ENCODE measurements around the gene GRIK4.
"Not testable (repeated sequence)": the region's sequence is repeated elsewhere in the genome, so short reads cannot be mapped to it uniquely, and the experiment has no call there.

GRIK4 gene

GRCh38 chr11:120574876-120575275, 63.3 kb downstream of the GRIK4 start:
- no peak for DNase-seq (ENCODE audit: low read depth in 3 of 3)

GRCh38 chr11:120575461-120575860, 63.9 kb downstream of the GRIK4 start:
- DNase-seq (ENCODE audit: low read depth in 3 of 3): no peak

GRCh38 chr11:120576606-120577005, 65.1 kb downstream of the GRIK4 start:
- DNase-seq (ENCODE audit: low read depth in 3 of 3): no peak

DNA sequence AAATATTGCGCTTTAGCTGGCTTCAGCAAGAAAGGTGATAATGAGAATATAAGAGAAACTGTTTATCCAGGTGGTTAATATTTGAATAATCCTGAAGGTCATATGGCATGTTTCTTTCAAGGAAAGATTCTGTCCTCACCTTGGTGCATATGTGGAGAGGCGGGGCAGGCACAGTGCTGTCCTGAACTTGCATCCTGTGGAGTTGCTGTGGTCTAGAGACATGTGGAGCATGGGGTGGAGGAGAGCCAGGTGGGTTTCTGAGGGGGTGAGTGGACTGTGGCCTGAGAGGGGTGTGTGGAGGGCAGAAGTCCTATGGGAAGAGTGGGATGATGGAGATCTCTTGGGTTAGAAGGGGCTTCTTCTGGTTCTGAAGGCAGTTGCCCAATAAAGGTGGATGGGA, 65.5 kb downstream of the GRIK4 start:
- no peak for DNase-seq (ENCODE audit: low read depth in 3 of 3)

GRCh38 chr11:120577624-120578363, 66.2 kb downstream of the GRIK4 start:
- no peak for DNase-seq (ENCODE audit: low read depth in 3 of 3)

DNA sequence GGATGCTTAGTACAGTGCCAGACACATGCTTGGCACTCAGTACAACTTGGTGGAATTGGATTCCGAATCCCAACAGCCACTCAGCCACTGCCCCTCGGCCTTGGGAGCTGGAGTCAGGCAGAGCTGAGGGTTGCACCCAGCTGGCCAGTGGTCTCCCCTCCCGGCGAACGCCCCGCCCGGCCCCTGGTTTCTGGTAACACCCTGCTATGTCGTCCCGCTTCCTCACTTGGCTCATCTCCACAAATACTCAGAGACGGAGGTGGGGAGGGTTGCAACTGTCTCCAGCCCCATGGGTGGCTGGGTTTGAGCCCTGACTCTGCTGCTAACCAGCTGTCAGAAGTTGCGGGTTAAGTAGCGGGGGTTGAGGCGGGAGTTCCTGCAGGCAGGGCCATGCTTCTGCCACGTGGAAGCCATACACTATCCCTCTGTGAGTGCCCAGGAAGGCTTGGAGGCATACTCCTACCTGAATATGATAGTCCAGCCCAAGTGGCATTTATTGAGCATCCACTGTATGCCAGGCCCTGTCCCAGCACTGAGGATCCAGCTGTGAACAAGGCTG, 67.1 kb downstream of the GRIK4 start:
- DNase-seq (ENCODE audit: low read depth in 3 of 3): no peak

DNA sequence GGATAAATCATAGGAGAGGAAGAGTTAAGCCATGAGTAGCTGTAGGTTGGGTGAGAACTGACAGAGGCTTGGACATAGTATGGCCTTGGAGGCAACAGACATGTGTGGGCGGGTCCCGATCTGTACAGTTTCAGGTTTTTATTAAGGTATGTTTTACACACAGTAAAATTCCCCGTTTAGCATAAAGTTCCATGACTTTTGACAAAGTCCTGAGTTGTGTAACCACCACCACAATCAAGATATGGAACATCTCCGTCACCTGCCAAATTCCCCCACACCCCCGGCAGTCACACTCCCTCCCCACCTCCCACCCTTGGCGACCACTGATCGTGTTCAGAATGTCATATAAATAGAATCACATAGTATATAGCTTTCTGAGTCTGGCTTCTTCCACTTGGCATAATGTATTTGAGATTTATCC, 68.1 kb downstream of the GRIK4 start:
- DNase-seq (ENCODE audit: low read depth in 3 of 3): no peak

- DNase-seq (ENCODE audit: low read depth in 3 of 3): no peak
Observed at GRCh38 chr11:120581313-120581712, 69.8 kb downstream of the GRIK4 start.

DNA sequence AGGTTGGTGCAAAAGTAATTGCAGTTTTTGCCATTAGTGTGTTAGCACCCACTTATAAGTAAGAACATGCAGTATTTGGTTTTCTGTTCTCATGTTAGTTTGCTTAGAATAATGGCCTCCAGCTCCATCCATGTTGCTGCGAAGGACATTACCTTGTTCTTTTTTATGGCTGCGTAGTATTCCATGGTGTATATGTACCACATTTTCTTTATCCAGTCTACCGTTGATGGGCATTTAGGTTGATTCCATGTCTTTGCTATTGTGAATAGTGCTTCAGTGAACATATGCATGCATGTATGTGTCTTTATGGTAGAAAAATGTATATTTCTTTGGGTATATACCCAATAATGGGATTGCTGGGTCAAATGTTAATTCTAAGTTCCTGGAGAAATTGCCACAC, 71.0 kb downstream of the GRIK4 start:
- DNase-seq (ENCODE audit: low read depth in 3 of 3): not testable (repeated sequence)

DNA sequence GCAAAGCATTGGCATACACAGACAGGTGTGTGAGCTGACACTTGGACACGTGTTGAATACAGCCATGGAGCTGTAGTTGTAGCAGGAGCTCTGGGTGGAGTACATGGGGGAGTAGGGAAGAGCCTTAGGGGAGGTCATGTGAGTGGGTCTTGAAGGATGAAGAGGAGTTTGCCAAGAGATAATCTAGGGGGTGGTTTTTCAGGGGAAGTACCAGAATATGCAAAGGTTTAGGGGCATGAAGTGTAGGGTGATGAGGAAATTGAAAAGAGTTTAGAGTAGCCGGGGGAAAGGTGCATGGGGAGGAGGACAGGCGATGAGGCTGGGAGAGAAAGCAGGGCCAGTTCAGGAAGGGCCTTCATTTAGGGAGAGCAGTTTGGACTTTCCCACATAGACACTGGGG, 74.5 kb downstream of the GRIK4 start:
- no peak for DNase-seq (ENCODE audit: low read depth in 3 of 3)

GRCh38 chr11:120586728-120587127, 75.2 kb downstream of the GRIK4 start:
- no peak for DNase-seq (ENCODE audit: low read depth in 3 of 3)

- DNase-seq (ENCODE audit: low read depth in 3 of 3): no peak
Observed at GRCh38 chr11:120587299-120587698, 75.8 kb downstream of the GRIK4 start.

DNA sequence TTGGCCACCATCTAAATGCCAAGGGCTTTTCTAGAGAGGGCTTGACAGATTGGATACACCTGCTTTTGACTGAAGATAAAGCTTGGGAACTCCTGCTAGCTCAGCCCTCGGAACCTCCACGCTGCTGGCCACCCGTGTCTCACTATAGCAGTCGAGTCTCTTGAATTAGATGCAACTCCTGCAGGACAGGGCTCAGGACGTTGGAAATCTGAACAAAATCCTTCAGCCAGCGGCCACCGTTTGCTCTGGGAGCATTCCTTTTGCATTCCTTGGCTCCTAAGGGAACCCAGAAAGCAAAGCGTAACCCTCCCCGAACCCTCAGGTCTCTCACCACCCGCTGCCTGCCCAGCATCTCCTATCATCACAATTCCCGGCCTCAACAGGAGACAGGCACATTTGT, 77.8 kb downstream of the GRIK4 start:
- no peak for DNase-seq (ENCODE audit: low read depth in 3 of 3)

DNA sequence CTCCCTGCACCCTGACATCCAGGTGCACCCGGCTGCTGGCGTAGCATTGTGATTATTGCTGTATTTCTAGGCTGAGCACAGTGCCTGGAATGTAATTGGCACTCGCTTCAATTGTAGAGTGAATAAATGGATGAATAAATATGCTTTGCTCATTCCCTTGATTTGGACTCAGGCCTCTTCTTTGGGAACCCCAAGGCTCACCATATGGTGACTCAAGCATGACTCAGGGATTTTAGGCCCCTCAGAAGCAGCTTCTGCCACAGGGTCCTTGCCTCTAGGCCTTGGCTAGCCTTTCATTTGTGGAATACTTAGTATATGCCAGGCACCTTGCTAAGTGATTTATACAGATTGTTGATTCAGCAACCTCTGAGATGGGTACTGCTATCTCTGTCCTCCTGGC, 78.9 kb downstream of the GRIK4 start:
- no peak for DNase-seq (ENCODE audit: low read depth in 3 of 3)

GRCh38 chr11:120594746-120595145, 83.2 kb downstream of the GRIK4 start:
- no peak for DNase-seq (ENCODE audit: low read depth in 3 of 3)

DNA sequence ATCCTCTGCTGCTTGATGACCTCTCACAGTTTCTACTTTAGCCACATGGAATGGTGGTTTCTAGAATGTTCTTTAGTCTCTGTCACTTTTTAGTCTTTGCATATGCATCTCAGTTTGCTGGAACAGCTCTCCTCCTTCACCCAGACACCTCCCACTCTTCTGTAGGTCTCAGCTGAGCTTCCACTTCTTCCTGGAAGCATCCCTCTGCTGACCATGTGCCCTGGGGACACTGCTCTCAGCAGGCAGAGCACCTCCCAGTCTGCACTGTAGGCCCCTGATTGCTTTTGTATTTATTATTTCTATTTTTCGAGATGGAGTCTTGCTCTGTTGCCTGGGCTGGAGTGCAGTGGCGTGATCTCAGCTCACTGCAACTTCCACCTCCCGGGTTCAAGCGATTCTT, 84.0 kb downstream of the GRIK4 start:
- no peak for DNase-seq (ENCODE audit: low read depth in 3 of 3)

DNA sequence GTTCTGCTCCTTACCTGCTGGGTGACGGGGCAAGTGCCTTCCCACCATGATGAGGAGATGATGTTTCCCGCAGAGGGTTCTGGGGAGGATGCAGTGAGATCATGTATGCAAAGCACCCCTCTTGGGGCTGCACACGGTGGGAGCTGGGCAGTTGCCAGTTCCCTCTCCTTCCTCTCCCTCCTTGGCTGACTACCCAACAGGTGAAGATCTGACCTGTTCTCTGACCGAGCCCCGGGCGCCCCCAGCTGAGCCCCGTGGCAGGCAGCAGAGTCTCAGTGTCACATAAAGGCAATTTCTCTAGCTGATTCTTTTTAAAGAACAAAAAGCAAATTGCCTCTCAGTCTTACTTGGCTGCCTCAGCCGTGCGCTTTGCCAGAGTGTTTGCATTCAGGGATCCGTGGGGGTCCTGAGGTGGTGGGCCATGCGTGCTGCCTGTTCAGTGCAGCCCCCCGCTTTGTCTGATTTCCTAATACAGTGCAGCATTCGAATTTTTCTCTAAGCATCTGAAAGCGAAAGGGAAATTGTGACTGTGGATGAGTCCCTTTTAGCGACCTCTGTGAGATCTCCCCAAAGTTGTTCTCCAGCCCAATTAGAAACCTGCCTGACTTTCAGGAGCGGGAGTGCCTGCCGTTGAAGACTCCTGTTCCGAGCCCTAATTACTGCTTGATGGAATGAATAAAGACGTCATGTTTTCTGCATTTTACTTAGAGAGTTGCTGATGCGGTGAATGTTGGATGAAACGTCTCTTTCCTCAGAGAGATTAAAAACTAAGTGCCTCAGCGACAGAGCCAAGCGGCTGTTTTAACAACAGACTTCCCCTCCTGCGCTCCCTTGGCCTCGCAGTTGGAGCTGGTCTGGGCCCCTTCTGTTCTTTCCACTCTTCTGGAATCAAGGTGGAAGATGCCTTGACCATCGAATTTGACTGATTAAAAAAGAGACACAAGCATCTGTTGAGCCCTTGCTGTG, 86.0 kb downstream of the GRIK4 start:
- no peak for DNase-seq (ENCODE audit: low read depth in 3 of 3)

GRCh38 chr11:120598517-120599257, 87.1 kb downstream of the GRIK4 start:
- DNase-seq (ENCODE audit: low read depth in 3 of 3): no peak

DNA sequence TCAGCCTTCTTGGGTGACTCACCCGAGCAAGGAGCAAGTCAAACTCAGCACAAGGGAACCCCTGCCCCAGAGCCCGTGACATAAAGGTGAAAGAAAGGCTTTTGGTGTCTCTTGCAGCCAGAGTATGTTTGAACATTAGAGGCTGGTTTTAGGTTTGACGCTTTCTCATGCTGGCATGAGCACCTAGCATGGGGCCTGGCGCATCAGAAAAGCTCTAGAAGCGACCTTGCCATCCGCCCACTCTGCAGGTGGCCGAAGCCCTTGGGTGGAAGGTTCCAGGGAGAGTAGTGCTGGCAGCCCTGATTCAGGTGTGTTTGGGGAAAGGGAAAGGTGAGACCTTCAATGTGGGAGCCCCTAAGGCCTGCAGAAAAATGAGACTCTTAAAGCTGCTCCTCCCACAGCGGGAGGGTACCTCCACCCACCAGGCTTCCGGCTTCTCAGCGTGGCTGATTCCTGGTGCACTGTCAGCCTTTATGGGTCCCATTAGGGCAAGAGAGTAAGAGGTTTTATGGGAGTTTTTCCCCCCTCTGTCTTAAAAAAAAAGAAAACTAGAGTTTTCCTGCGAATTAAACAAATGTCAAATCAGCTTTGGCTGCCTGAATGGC, 88.4 kb downstream of the GRIK4 start:
- no peak for DNase-seq (ENCODE audit: low read depth in 3 of 3)

GRCh38 chr11:120601536-120601935, 90.0 kb downstream of the GRIK4 start:
- no peak for DNase-seq (ENCODE audit: low read depth in 3 of 3)

- no peak for DNase-seq (ENCODE audit: low read depth in 3 of 3)
Observed at GRCh38 chr11:120603071-120603470, 91.5 kb downstream of the GRIK4 start.

Data from stimulated activated CD4-positive, alpha-beta T cell treated with anti-CD3 and anti-CD28 coated beads, TNF-alpha, amount 100 ng/mL, for 48 hours (primary cell).